ENCODE results near the gene EXOG.

The EXOG gene

GRCh38 chr3:38496131-38496910 lies at the start of gene EXOG:
EXOG (plus strand) TSS chr3:38496340; CDS start chr3:38496368, 28 bp downstream.
- H3K27ac ChIP-seq, result peak within 1 kb of the TSS; percentile 55
- DNase-seq (ENCODE audit: low read depth, low spot score), result peak; percentile 33

DNA sequence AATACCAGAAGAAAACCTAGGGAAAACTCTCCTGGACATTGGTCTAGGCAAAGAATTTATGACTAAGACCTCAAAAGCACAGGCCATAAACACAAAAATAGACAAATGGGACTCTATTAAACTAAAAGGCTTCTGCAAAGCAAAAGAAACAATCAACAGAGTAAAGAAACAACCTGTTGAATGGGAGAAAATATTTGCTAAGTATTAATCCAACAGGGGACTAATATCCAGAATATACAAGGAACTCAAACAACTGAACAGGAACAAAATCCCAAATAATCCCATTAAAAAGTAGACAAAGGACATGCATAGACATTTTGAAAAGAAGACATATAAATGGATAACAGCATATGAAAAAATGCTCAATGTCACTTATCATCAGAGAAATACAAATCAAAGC lies 49.3 kb upstream of the EXOG start:
- H3K27ac ChIP-seq, result no peak overlapping the region
- DNase-seq (ENCODE audit: low read depth, low spot score), result no peak

DNA sequence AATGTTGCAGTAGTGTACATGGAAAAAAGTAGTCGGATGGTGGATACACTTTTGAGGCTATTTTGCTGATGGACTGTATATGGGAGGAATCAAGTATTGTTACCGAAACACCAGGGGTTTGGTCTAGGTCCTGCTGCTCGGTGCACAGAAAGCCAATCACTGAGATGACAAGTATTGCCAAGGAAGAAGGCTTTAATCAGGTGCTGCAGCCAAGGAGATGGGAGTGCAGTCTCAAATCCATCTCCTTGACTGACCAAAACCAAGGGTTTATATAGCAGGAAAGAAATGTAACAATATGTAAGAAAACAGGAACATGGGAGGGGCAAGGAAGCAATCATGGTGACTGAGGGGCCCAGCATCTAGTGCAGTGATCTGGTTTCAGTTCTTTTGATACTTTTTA lies 45.3 kb upstream of the EXOG start:
- no peak overlapping the region for H3K27ac ChIP-seq
- DNase-seq (ENCODE audit: low read depth, low spot score), result no peak

DNA sequence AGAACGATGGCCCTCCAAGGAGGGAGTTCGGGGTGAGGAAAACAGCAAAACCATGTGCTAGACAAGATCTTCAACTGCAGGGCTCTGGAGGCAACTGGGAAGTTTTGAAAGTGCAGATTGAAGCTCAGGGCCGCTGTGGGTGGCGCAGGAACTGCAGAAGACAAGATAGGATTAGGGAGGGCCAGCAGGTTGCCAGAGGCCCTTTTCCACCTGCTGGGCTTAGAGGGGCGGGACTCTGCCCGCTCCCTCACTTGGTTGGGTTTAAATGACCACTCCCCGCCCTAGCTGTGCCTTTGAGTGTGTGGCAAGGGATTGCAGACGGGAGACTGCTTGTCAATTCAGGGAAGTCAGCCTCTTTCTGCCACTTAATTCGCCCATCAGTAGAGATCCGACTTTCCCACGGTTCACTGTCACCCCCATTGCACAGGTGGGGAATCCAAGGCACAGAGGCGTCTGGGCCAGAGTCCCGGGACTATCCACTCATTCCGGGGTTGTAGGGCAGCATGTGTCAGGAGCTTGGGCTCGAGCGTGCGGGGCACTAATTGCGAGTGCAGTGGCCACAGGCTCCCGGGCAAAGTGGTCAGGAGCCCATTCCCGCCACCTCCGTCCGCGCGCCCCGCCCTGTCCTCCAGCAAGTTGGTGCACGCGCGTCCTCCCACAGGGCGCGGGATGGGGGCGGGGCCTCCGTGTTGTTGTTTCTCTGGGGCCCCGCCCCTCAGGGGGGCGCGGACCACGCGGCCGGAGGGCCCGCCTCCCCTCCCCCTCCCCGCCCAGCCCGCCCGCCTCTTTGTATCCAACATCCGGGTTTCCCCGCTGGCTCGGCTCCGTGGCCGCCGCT lies 42.8 kb upstream of the EXOG start, which contains the start of gene ACVR2B:
TSS of gene ACVR2B (plus strand) at position 816 of the 838 bp plus-strand sequence. CDS start 433 bp downstream, outside the sequence.
- H3K27ac ChIP-seq, result peak within 1 kb of the TSS; percentile 48
- no peak for DNase-seq (ENCODE audit: low read depth, low spot score)

DNA sequence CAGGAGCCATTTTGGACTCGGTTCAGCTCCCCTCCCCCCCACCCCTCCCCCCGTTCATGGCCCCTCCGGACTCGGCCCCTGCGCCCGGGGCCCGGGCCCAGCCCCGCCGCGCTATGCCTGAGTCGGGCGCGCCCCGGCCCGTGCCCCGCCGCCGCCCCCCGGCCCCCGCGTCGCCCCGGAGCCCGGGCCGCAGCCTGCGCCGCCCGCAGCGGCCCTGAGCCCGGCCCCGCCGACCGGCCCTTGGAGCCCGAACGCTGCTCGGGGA lies 42.3 kb upstream of the EXOG start:
- H3K27ac ChIP-seq, result peak overlapping the region; percentile 48
- no peak for DNase-seq (ENCODE audit: low read depth, low spot score)

DNA sequence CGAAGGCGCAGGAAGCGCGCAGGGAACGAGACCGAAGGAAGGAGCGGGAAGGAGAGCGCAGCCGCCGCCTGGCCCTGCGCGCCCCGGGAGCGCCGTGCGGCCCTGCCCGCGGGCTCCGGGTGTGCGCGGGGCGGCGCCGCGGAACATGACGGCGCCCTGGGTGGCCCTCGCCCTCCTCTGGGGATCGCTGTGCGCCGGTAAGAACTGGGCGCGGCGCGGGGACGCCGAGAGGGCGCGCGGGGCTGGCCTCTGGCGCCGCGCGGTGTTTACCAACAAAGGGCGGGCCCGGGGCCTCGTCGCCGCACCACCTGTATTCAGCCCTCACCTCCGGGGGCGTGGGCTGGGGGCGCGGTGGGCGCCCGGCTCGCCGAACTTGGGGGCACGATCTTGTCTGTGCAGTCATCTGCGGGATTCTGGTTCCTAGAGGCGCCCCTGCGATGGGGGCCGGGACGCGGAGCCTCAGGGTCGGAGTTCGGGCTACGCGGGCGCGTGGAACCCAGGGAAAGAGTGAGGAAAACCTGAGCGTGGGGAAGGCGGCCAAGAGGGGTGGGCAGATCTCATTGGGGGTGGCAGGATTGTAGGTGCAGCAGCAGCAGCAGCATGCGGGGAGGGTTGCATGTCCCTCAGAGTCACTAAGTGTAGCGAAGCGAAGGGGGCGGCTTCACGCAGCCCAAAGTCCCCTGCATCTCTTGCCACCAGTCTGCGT lies 41.8 kb upstream of the EXOG start:
- DNase-seq (ENCODE audit: low read depth, low spot score), result no peak
- H3K27ac ChIP-seq, result peak overlapping the region; percentile 48

GRCh38 chr3:38454884-38455638 lies 41.1 kb upstream of the EXOG start:
- no peak overlapping the region for H3K27ac ChIP-seq
- DNase-seq (ENCODE audit: low read depth, low spot score), result no peak

DNA sequence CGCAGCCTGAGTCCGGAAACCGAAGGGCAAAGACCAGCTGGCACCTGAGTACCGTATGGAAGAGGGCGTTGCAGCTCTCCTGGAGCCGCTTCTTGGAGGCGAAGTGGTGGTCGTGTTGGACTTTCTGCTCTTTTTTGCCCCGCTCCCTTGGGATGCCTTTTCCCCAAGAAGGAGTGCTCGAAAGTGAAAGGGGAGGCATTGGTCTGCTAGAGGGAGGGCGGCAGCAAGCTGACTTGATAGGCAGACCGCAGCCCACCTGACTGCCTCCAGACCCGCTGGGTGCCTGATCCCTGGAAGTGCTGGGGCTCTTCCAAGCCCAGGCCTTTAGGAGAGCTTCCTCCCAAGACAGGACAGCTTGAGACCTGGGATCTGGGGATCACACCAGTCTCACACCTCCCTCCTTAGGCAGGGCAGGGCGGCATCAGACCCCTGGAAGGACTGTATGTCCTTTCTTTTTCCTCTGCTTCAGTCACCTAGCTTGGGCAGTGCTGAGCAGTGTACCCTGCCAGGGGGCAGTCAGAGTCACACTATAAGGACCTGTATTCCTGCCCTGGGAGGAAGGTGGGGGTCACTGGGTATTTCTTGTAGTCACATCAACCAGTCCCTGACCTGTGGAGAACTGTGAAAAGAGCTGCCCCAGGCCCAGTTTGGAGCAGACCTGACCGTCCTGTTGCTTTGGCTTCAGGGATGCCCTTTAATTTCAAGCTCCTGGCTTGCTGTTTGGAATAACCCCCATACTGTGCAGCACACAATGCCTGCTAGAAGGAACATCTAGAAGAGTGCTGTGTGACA lies 40.3 kb upstream of the EXOG start:
- no peak overlapping the region for H3K27ac ChIP-seq
- no peak for DNase-seq (ENCODE audit: low read depth, low spot score)

- no peak for DNase-seq (ENCODE audit: low read depth, low spot score)
- H3K27ac ChIP-seq, result no peak overlapping the region
These were observed 38.8 kb upstream of the EXOG start for GRCh38 chr3:38457111-38458003.

- no peak overlapping the region for H3K27ac ChIP-seq
- DNase-seq (ENCODE audit: low read depth, low spot score), result no peak
These were observed 37.2 kb upstream of the EXOG start for GRCh38 chr3:38458796-38459498.

DNA sequence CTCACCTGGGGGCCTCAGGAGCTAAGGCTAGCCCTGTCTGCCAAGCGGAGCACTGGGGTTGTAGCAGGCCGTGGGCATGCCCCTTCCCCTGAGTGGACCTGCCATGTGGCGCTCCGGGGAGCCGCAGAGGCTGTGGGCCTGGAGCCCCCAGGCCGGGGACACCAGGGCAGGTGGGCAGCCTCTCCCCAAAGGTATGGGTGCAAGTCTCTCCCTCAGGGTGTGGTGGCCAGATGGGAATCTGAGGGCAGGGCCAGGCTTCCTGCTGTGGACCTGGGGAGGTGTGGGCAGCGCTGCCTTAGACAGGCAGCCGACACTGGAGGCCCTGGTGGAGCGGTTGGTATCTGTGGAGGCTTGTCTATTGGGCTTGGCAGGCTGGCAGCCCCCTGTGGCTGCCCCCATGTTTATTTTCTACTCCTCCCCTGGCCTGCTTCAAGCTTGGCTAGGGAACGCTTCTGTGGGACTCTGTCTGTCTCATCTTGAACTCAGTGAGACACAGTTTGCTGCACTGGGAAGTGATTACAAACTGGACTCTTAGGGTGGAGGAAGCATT lies 36.6 kb upstream of the EXOG start:
- H3K27ac ChIP-seq, result no peak overlapping the region
- DNase-seq (ENCODE audit: low read depth, low spot score), result no peak

GRCh38 chr3:38460377-38461270 lies 35.5 kb upstream of the EXOG start:
- DNase-seq (ENCODE audit: low read depth, low spot score), result no peak
- no peak overlapping the region for H3K27ac ChIP-seq

GRCh38 chr3:38465588-38466154 lies 30.5 kb upstream of the EXOG start:
- DNase-seq (ENCODE audit: low read depth, low spot score), result no peak
- no peak overlapping the region for H3K27ac ChIP-seq

DNA sequence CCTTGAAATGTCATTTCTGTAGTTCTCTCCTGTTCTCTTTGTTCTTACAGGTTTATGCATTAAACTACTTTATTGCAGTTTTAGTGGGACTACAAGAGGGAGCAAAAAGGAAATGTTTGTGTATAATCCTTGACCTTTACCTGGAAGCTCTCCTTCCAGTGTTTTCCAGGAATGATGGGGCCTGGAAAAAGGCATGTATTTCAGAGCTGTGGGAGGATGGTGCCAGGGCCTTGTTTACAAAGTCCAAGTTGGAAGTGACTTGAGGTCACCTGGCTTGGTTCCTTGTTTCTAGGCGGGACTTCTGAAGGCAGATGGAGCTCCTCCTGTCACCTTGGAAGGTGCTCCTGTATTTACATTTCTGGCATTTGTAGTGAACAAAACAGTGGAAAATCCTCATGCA lies 27.4 kb upstream of the EXOG start:
- DNase-seq (ENCODE audit: low read depth, low spot score), result no peak
- H3K27ac ChIP-seq, result no peak overlapping the region

GRCh38 chr3:38469852-38470251 lies 26.3 kb upstream of the EXOG start:
- no peak overlapping the region for H3K27ac ChIP-seq
- no peak for DNase-seq (ENCODE audit: low read depth, low spot score)

DNA sequence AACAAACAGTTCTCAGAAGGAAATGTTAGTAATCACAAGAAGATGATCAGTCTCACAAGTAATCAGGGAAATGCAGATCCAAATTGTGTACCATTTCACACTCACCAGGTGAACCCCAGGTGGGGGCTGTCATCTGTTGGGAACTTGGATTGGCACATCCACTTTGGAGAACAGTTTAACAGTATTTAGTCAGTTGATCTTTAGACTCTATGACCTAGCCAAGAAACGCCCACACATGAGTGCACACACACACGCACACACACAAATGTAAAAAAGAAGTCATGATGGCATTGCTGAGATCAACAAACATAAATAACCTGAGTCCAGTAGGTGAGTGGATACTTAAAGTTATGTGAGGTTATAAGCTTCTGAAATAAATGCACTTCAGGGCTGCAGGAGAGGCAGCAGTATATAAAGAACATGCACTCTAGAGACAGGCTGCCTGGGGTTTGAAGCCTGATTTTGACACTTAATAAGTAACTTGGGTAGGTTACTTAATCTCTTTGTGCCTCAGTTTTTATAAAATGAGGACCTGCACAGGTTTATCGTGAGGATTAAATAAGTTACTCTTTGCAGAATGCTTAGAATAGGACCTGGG lies 24.8 kb upstream of the EXOG start:
- no peak for DNase-seq (ENCODE audit: low read depth, low spot score)
- H3K27ac ChIP-seq, result no peak overlapping the region
